HG02943 (cell line): ENCODE data around the gene FADS1.

ENCODE experiments used
- ATAC-seq: cut with Tn5 transposase; IDR thresholded peaks from one replicate; pipeline ENCODE4 v1.9.1; 2021; ENCODE audit warnings: mild to moderate bottlenecking, low read depth, moderate library complexity; ENCODE audit not compliant: unreplicated experiment

FADS1 gene

DNA sequence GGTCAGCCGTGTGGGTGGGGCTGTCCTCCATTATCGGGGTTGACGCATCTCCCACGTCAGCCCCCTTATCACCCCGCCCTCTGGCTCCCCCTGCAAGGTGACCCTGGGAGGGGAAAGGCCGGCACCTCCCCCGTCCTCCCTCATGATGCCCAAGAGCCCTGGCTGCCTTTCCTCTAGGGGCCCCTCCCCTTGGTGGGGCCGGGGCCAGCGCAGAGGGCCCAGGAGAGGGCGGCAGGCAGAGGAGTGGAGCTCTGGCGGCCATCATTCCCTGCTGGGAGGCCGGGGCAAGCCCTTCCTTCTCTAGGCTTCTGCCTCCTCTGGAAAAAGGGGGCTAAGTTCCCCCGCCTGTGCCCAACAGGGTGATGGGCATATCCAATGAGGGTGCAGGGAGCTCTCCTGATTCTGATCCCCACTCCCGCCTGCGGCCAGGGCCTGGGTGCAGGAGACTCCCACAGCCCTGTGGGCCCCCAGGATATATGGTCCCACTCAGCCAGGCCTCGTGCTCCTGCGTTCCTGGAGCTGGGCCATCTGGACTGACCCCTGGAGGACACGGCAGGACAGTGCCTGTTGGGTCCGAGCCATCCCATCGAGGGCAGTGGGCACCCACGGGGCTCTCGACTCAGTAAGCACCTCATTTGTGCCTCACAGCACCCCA lies 52.1 kb downstream of the FADS1 start:
- no peak for ATAC-seq

DNA sequence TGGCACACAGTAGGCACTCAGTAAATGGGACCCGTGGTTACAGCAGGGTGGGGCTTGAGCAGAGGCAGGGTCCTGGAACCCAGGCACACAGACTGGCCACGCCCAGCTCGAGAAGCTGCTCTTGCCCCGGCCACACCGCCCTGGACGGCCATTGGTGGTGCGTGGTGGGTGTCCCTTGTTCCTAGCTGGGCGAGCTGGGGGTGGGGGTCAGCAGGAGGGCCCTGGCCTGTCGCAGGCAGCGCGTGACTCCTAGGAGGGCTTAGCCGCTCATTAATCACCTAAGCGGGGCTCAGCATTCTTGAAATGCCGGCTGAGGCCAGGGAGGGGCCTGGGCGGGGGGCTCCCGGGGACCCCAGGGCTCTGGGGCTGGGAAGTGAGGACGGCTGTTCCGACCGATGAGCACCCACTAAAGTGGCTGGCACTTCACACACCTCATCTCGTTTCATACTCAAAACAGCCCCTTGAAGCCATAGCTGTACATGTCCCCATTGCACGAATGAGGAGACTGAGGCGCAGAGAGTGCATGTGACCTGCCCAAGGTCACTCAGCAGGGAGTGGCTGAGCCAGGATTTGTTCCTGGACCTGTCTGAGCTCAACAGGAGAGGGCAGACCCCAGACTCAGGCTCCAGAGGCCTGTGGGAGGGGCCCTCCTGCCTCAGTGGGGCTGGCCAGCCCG lies 52.7 kb downstream of the FADS1 start:
- no peak for ATAC-seq

DNA sequence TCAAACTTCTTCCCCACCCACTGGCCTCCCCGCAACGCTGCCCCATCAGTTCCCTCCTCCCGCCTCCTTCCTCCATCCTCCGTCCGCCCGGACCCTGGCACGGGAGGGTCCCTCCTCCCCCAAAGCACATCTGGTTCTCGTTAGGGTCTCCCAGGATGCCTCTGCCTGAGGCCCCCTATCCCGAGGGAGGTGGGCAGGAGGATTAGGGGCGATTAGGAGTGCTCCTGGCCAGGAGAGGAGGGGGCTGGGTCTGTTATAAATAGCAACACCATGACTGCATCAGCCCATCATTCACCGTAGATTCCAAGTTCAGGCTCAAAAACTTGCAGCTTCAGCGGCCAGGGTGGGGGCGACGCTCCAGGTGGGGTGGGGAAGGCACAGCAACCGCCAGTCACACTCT lies 54.0 kb downstream of the FADS1 start:
- ATAC-seq = no peak

DNA sequence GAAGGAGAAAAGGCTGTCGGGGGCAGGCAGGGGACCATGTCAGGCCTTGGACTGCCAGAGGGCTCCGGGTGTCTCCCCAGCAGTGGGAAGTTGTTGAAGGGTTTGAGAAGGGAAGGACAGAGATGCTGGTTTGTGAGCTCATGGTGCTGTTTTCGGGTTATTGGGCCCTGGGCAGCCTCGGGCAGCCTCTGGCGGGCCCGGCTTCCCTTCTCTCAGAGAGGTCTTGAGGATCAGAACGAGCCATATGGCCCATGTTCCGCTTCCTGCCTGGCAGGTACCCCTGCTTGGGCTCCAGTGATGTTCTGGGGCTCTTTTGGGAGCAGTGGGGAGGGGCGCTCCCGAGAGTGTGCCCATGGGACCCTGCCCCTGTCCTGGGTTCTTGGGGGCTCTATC lies 54.6 kb downstream of the FADS1 start:
- ATAC-seq = no peak

DNA sequence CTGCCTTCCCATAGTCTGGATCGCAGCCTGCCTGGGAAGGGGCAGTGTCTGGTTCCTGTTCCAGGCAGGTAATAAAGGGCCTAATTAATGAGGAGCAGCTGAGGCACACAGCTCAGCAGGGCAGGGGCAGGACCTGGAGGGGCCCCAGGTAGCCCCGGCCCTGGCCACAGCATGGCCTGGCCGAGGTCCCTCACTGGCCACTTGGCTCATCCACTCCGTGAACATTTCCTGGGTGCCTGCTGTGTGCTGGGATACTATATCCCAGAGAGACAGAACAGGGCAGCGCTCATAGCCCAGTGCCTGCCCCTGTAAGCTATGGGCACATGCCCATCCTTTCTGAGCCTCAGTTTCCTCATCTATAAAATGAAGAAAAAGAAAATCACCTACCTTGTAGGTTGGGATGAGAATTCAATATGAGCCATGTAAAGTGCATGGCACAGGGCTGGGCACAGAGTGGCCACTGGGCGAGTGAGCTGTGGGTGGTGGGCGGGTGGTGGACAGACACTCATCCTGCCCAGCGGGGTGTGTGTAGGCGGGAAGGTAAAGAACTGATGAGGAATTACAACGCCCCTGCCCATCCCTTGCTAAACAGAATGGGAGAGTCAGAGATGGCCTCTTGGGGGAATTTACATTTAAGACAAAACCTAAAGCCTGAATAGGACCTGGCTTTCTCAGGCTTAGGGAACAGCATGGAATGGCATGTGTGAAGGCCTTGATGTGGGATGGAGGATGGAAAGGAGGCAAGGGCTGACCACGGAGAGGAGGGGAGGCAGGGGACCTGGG lies 55.2 kb downstream of the FADS1 start:
- ATAC-seq = no peak

DNA sequence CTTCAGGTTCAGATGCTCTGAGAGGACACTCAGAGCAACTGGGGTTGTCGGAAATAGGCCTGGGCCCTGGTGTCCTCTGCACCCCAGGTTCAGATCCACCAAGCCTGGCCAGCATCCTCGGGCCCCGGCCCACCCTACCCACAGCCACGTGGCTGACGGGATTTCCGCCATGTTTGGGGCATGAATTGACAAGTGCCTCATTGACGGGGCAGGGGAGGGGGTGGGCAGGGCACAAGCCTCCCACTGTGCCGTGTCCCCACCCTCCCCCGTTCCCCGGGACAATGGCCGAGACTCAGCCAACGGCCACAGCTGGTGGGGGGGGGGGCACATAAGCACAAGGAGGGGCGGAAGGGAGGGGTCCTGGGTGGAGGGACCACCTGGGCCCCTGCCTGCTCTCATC lies 55.9 kb downstream of the FADS1 start:
- ATAC-seq = no peak

DNA sequence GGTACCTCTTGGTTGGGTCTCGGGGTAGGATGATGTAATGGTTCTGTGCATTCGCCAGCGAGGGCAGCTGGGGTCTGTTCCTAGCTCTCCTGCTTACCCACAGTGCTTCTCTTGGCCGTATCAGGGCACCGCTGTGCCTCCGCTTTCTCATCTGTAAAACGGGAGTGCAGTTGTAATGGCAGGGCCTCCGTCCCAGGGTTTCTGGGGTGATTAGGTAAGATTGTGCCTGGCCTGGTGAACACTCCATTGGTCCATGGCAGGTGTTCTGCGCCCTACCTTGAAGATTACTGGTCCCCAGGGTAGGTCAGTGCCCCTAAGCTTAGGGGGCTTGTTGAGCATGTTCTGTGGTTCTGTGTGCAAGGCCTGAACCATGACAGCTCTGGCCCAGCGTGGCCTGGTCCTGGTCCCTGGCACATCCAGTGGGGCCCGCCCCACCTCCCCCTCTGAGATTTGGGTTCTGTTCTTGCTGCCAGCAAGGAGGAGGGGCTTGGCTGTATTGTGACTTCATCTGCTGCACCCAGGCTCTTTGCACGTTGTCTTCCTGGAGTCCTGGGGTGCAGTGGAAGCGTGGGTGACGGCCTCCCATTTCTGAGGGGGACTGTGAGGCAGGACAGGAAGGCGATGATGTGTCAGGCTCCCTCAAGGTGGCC lies 59.5 kb downstream of the FADS1 start:
- ATAC-seq = no peak

DNA sequence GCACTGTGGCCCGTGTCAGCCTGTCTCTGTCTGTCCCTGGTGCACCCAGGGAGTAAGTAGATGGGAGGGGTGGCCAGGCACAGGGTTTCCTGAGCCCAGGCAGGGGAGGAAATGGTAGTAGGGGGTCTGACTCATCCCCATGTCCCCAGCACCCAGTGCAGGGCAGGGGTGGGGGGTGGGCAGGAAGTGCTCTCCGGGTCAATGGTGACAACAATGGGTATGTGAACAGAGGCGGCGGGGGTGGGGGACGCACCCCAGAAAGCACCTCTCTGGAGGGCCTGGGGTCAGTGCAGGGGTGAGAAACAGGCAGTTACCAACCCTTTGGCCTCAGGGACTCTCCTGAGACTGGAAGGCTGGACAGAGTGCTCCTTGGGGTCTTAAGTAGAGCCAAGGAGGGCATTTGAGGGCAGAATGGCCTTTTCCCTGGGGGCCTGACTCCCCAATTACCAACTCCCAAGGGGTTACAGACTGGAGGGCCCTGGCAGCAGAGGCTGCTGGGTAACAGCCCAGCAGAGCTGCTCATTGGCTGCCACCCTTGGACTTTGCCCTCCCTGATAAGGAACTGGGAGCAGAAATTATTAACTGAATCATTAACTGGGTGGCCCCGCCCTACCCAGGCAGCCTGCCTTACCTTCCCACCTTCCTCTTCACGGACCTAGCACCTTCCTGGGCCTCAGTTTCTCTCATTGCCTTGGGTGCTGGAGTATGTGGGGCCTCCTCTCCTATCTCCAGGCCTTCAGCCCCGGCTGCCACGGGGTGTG lies 60.2 kb downstream of the FADS1 start:
- ATAC-seq = peak; percentile 45

DNA sequence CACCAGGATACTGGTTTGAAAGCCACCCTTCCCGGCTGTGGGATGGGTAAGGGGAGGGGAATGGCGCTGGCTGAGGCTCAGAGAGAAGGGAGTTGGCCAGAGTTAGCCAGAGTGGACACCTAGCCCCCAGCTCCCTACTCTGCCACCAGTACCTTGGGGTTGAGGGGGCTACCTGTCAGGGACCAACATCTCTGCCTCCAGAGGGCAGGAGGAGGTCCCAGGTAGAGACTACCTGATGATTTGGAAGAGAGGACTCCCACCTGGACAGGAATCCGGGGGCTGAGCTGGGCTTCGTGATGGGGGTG lies 60.7 kb downstream of the FADS1 start:
- no peak for ATAC-seq

DNA sequence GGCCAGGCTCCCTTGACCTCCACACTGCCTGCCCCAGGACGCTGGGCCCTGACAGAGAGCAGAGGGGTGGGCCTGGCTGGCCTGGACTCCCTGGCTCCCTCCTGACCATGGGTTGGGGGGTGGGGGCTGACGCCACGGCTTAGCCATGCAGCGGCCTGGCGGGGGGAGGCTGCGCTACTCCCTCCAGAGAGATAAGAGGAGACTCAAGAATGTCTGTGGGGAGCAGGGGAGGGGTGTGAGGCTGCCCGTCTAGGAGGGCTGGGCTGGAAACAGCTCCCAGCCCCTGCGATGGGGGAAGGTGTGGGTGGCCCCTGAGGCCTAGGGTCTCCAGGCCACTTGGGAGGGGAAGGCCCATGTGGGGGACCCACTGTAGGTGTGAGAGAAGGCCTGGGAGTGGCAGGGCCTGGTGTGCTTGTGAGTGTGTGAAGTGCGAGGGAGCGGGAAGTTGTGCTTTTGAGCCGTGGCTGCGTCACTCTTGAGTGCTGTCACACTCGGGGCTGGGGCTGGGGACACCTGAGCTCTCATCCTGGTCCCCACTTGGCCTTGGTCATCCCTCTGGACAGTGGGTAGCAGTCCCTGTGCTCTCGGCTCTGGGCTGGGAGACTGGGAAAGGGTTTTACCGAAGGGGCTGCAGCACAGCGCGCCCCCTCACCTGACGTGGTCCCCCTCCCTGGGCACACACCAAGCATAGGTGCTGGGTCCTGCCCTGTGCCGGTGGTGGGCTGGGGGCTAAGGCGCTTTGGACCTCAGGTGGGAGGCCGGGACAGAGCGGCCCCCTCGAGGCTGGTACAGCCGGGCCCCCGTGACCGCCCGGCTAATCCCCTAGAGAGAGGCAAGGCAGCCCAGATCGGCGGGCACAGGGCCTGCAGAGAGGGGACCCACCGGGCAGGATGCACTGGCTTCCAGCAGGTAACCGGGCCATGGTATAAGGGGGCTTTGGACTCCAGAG lies 62.0 kb downstream of the FADS1 start:
- no peak for ATAC-seq

DNA sequence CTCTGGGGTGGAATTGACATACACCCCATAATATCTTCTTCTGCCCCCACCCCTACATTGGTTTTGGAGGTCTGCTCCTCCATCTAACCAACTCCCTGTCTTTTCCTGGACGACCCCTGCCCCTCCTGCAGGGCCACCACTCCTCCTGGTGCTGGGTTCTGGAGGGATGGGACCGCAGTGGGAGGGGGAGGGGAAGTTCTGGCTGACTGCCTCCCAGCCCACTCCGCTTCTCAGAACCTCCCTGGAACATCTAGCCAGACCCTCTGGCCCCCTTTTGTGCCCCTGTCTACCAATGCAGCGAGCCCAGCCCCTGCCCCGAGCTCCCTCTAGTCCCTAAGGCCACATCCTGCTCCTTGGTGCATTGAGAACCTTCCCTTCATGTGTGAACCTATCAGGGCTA lies 63.1 kb downstream of the FADS1 start:
- no peak for ATAC-seq

DNA sequence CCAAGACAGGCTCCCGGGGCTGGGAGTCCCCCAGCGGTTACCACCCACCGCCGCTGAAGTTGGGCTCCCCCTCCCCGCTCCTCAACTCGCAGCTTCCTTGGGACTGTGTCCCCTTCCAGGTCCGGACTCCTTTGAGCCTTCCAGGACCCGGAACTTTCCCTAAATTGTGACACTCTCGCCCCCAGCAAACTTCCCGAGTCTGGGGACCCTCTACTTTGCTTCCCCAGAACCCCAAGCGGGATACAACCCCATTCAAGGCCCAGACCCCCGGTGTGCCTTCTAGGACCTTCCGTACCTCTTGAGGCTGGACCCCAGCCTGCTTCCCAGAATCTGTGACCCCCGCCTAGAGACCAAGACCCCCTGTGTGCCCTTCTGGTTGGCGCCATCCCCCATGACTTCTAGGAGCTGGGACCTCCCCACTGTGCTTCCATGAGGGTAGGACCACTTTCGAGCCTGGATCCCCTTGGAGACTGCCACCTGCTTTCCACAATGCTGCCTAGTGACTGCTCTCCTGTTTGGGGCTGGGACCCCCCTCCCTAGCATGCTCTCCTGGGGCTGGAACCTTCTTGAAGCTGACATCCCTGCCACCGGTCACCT lies 63.8 kb downstream of the FADS1 start:
- ATAC-seq = no peak

DNA sequence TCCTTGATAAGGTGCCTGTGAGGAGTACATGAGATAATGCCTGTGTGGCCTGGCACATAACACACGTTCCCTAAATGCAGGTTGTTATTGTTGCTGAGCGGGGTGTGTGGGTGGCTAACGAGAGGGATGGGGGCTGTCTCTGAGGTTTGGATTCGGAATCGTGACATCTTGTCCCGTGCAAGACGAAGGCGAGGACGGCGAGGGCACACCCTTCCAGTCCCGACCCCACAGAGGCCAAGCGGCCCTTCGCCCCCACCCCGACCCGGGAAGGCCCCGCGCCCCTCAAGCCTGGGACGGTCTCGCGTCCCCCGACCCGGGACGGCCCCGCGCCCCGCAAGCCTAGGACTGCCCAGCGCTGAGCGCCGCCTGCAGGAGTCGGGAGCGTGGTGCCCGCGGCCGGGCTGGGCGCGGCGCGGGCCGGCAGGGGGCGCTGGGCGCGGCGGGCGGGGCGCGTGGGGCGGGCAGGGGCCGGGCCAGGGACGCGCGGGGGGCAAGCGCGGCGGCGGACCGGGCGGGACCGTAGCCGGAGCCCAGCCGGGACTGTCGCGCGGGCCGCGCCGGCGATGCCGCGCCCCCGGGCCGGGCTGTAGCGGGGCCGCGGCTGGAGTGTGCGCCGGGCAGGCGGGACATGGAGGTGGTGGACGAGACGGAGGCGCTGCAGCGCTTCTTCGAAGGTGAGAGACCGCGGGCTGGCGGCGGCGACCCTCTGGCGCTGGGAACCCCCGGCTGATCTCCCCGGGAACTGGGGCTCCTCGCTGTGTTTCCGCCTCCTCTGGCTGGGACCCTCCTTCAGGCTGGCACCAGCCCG lies 64.5 kb downstream of the FADS1 start, which contains the start of gene MYRF:
MYRF (plus strand) TSS at position 520 of the 808 bp plus-strand sequence; CDS start at position 629, 109 bp downstream.
- ATAC-seq = no peak

DNA sequence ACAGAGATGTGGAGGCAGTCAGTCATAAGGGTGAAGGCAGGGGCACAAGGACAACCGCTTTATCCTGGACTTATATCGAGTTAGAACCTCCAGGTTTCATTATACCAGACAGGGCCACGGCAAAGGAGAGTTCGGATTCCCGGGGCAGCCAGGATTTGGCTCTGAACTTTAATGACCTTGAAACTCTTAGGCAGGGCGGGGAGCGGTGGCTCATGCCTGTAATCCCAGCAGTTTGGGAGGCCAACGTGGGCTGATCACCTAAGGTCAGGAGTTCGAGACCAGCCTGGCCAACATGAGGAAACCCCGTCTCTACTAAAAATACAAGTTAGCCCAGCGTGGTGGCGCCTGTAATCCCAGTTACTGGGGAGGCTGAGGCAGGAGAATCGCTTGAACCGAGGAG lies 65.4 kb downstream of the FADS1 start:
- no peak for ATAC-seq

DNA sequence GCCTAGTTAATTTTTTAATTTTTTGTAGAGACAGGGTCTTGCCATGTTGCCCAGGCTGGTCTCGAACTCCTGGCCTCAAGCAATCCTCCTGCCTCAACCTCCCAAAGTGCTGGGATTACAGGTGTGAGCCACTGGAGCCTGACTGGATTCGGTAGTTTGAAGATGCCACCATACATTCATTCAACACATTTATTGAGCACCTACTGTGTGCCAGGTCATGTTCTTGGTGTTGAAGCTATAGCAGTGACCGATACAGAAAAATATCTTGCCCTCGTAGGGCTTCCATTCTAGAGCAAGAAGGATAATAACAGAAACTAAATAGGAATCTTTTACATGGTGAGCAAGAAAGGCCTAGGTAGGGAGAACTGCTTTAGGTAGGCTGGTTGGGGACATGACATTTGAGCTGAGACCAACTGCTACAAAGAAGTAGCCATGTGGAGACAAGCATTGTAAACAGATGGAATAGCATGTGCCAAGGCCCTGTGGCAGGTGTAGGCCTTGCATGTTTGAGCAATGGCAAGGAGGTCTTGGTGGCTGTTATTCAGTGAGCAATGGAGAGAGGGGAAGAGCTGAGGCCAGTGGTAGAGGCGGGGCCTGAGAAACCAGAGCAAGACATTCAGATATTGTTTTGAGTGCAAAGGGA lies 66.1 kb downstream of the FADS1 start:
- ATAC-seq = no peak
